Fibroblast of peridontal ligament (primary cell): Measurements from ENCODE around the gene GABBR2.
A peak's percentile ranks its signal among the peaks of the same experiment; 100 is the strongest.

Experiments
- DNase-seq: peaks from one replicate; pipeline ENCODE4 v3.0.0-alpha.2; 2010; ENCODE audit errors: extremely low read depth

GABBR2 gene

DNA sequence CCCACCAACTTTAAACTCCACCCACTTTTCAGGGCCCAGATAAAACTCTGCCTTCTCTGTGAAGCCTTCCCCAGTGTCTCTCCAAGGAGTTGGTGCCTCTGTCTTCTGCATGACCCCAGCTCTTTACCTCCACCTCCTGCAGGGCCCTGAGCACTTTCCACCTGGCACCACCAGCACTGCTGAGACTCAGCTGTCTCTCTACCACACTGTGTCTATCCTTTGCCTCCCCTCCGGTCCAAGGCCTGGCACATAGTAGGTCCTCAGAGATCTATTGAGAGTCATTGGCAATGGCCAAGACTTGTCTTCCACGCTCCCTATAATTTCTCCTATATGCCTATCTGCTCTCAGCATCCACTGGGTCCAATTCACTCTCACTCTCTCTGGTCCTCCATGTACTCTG, 12.9 kb upstream of the GABBR2 start:
- no peak for DNase-seq

DNA sequence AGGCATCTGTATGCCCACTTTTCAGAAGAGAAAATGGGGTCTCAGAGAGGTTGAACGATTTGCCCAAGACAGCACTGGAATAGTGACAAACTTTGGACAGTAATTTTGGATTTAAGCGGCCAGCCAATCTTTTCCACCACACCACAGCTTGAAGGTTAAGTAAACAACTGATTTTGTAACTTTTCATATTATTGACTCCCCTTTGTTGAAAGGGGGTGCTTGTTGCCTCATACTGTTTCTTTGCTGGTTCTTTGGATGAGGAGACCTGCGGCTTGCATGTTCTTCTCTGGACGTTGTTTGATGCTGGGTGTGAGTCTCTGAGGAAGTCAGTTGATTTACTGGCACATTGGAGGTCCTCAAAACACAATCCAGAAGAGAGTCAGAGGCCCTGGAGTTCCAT, 11.7 kb upstream of the GABBR2 start:
- no peak for DNase-seq

DNA sequence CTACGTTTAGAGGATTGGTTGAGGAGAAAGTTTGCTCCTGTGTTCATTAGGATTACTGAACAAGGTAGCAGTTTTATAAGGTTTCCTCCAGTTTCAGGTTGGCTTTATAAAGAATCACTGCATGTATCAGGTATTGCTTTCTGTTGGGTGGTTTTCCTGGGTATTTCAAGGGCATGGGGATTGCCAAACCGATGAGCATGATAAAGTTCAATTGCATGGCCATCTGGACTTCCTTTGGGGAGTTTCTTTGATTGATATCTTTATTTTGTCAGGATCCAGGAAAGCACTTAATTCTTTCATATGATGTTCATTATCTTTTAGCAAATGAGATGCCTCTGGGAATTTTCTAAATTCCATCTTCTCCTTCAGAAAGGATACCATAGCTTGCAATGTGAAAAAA, 10.3 kb upstream of the GABBR2 start:
- no peak for DNase-seq

DNA sequence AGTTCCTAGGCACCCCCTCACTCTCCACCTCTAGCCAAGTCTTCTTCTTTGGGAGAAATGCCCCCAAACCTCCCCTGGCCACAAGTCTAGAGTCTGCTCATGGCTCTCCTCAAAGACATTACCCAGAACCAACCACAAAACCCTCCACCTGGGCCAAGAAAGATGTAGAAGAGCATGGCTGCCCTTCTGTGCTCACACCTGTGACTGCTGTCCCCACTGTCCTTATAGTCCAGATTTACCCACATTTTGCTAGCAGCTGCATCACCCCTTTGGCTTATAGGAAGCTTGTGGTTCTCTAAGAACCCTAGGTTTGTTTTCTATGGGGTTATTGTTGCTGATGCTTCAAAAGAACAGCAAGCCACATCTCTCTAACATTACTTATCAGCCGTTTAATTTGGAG, 6.1 kb upstream of the GABBR2 start:
- no peak for DNase-seq

DNA sequence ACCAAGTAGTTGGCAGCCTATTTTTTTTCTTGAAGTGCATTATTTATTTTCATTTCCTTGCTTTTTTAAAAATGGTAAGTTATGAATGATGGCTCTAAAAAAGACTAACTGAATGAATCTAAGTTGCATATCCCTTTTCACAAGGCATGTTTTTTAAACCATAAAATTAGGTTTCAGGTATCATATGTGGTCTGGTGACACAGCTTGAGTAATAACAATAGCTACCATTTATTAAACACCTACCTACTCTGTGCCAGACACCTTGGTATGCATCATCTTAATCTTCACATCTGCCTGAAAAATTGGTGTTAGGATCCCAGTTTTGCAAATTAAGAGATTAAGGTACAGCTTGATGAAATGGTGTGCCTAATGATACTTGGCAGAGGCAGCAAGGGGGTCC, 4.3 kb upstream of the GABBR2 start:
- DNase-seq = no peak

DNA sequence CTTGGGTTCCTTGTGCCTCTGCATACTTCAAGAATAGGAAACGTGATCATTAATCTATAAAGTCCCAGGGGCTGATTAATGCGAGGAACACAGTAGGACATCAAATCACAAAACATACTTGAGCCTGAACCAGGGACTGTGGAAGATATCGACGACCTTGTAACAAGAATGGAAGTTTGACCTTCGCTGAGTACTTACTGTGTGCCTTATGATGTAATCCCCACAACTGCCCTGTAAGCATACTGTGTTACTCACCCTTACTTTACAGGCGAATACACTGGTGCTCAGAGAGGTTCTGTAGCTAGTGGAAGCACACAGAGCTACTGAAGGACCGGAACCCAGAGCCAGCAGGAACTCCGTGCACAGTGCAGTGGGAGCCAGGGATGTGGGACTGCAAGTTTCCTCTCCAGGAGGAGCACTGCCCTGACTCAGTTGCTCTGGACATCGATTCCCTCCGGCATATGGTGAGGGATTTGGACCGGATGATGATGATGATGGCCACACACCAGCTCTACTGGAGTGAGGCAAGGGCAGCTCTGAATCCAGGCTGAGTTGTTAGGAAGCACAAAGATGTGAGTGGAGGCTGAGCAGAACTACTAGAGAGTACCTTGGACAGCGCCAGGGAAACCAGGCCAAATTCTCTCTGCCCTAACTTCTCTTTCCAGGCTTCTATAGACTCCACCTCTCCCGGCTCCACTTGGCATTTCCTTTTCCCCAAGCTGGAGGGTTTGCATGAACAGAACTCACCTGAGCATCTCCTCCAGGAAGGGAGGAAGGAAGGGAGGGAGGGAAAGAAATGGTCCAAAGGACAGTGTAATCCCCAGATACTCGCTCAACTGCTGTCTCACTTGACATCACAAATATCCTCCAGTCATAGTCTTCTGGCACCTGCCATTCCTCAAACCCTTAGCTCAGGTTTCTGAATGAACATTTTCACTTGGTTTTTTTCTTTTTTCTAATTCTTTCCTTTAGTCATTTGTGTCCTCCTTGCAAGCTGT, 1.5 kb upstream of the GABBR2 start:
- DNase-seq = peak; percentile 56

DNA sequence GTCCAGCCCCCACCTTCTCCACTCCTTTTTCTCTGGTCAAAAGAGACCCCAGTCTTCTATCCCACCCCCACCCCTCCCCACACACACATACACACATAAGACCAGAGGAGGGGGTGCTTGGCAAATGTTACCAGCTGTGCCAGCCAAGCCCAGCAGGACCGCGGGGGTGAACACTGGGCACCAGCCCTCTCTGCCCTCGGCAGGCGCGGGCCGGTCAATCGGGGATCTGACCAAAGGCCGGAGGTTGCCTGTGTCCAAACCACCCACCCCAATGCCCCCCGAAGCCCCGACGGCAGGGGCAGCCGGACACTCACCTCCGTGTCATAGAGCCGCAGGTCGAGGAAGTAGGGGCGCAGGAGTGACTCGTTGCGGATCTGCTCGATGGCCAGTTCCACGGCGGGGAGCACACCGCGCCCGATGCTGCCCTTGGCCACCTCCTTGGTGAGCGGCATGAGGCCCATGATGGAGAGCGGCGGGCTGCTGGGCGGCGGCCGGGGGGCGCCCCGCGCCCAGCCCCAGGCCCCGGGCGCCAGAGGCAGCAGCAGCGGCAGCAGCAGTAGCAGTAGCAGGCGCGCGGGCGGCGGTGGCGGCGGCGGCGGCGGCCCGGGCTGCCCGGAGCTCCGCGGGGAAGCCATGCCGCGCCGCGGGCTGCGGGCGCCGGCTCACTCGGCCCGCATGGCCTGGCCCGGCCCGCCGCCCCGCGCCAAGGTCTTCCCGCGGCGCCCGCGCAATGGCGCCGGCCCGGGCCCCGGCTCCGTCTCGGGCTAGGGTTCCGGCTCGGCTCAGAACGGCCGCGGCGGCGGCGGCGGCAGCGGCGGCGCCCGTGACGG, 417 bp downstream of the GABBR2 start:
- no peak for DNase-seq

DNA sequence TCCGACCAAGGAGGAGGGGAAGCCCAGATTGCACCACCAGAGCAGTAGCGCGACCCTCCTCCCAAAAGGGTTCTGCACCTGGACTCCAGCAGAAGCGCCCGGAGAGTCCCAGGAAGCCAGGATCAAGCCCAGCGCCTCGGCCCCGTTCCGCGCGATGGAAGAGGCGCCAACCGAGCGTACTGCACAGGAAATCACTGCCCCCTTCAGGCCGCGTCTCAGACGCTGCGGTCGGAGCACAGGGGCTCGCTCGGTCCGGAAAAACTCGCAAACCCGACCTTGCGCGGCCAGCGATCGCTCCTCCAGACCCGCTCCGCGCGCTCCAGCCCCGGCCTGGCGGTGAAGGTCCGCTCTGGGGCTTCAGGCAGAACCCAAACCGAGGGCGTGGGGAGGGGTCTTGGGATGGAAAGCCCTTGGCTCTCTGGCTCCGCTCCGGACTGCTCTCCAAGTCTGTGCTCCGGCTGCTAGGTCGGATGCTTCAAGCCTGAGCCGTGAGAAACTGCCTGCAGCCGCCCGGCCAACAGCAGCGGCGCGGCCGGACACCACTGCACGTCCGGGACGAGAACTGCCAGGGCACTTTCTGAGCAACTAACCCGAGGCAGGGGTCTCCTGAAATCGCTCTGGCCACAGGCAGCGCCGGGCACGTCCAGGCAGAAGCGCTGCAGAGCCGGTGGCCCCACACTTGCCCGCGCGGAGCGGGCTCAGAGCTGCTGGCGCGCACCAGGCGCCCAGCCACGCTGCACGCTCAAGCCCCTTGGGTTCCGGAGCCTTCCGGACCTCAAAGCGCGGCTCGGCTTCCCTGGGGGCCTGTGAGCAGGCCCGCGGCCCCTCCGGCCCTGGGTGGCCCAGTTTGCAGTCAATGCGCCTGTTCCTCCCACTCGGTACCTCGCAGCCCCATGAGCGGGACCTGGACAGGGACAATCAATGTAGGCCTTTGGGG, 1.3 kb downstream of the GABBR2 start:
- DNase-seq = peak; percentile 34

DNA sequence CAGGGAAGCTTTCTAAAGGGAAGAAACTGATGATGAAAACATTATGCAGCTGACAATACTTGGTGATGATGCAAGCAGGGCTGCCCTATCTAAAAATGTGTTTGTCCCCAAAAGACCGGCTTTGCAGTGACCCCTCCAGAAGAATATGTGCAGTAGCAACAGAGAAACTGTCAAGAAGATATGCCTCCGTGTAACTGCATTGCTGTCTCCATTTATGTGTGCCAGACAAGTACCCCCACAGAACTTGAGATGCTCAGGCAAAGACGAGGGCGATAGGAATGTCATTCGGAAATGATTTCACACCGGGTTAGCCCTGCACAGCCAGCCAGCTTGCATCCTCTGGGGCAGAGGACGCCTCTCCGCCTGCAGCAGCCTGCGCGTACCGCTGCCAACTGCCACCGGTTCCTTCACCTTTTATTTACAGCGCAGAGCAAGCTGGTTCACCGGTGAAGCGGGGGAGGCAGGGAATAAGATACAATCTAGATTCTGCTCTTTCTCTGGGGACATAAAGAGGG, 2.0 kb downstream of the GABBR2 start:
- DNase-seq = no peak

DNA sequence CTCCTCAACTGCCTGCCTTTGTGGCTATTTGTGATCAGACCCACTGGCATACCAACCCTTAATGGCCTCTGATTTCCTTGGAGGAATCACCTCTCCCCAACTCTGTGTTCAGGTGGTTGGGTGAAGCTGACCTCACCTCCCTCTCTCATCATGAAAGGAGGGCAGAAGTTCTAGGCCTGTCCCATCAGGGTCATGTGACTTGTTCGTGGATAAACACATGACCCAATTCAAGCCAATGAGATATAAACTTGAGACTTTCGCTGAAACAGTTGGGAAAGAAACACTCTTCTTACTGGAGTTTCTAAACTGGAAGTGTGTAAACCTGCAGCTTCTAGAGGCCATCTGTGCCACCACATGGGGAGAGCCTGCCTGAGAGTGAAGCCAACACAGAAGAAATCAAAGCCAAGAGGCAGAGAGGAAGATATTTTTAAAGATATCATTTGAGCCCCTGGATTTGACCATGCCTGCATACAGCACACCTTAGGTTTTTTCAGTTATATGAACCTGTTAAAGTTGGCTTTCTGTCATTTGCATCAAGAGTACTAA, 5.8 kb downstream of the GABBR2 start:
- no peak for DNase-seq

DNA sequence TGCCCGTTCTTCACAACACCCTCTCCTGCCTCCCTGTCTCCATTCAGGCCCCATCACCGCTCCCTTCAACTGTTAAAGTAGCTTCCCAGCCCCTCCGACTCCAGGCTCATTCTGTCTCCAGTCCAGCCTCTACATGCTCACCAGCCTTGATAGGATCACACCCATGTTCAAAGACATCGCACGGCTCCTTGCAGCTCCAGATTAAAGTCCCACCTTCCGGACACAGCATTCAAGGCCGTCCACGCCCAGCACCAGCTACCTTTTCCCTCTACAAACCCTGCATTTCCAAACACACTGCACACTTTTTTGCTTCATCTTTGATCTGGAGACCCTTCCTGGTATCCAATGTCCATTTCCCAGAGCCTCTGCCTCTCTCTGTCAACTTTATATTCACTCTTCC, 6.4 kb downstream of the GABBR2 start:
- no peak for DNase-seq

DNA sequence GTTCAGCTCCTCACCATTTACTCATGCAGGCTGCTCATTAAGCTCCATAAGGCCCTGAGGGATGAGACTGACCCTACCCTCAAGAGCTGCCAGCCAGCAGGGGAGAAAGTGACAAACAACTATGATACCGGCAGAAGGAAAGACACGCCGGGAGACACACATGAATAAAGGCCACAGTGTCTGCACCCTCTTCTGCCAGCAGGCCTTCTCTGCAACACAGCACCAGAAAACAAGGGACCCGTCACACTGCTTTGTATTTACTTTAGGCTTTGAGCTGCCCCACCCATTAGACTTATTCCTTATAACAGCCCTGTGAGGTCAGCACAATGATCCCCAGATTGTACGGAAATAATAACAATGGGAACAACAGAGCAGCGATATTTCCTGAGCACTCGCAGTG, 7.2 kb downstream of the GABBR2 start:
- DNase-seq = no peak

DNA sequence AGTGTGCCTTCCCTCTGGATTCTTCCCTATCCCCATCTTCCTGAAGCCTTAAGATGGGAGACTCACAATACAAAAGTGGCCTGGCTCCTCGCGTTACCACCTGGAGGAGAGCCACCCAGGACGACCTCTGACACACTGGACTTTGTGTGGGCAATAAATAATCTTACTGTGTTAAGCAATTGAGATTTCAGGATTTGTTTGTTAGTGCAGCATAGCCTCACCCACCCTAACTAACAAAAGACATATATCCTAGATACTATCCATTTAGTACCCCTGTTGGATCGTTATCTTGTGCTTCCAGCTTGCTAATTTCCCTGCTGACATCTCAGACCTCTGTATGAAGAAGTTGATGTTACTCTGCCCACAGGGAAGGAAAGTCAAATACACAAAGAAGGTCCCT, 7.9 kb downstream of the GABBR2 start:
- DNase-seq = no peak

DNA sequence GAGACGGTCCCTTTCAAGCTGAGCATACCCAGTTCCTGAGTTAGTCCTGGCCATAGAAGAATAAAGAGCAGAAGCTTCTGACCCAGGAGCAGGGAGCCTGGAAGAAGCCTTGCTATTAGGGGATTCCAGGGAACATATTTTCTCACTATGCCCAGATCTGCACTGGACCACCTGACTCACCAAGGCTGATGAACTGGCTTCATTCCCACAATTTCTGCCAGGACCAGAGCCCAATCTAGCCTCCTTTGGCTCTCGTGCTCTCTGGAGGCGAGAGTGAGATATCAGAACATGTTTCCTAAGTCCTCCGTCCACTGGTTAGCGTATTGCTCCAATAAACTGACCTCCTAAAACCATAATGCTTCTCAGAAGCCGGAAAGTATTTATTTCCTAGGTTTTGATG, 9.9 kb downstream of the GABBR2 start:
- no peak for DNase-seq

DNA sequence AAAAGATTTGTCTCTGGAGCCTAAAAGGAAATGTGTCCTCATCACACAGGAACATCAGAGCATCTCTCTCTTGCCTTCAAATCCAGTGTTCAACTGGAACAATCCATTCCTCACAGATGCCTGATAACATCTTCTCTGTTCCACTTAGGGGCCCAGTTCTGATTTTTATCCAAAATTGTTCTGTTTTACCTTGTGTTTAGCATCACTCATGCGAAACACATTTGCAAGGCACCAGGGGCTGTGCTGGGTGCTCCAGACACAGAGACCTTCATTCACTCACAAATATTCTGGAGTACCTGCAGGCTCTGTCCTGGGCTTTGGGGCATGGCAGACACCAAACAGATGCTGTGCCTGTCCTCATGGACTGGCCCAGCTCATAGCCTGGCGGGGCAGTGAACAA, 13.8 kb downstream of the GABBR2 start:
- DNase-seq = no peak

DNA sequence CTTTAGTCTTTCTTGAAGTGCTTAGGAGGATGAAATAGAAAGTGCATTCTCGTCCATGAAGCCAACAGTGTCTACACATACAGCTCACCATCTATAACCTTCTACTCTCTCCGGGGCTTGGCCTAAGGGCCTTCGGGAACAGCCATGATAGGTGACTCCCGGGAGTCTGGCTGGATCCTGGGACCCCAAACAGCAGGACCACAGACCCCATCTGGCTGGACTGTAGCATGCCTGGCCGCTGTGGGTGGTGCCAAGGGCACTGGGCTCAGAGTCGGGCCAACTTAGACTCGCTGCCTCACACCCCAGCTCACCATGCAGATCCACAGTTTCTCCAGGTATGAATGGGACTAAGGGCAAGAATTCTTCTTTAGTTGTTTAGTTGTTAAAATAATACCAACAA, 16.3 kb downstream of the GABBR2 start:
- DNase-seq = no peak

DNA sequence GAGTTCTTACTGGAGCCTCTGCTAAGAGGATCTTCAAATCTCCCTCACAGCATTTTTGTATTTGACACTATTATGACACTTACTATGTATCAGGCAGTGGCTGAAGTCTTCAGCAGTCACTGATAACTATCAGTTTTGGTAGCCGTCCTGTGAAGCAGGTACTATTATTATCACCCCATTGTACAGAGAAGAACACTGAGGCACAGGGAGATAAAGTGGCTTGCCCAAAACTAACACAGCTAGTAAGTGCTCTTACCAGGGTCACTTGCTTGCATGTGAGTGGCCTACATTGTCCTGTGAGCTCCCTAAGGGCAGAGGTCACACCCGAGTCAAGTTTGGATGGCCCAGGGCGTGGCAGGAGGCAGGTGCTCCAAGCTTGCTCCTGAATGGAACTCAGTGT, 16.8 kb downstream of the GABBR2 start:
- DNase-seq = no peak

DNA sequence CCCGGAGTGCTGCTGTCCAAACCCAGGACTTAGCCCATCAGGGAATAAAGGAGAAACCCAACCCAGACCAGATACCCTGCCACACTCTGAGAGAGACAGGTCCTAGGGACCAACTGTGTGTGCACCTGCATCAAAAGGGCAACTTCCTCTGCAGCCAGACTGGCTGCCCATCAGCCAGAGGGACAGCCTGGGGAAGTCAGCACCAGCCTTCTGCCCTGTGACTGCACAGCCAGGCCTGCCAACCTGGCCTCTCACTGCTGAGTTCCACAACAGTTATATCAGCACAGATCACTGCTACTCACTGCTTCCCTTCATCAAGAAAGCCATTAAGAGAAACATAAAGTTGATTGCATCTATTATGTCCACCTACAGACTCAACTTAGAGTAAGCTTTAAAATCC, 18.0 kb downstream of the GABBR2 start:
- no peak for DNase-seq

DNA sequence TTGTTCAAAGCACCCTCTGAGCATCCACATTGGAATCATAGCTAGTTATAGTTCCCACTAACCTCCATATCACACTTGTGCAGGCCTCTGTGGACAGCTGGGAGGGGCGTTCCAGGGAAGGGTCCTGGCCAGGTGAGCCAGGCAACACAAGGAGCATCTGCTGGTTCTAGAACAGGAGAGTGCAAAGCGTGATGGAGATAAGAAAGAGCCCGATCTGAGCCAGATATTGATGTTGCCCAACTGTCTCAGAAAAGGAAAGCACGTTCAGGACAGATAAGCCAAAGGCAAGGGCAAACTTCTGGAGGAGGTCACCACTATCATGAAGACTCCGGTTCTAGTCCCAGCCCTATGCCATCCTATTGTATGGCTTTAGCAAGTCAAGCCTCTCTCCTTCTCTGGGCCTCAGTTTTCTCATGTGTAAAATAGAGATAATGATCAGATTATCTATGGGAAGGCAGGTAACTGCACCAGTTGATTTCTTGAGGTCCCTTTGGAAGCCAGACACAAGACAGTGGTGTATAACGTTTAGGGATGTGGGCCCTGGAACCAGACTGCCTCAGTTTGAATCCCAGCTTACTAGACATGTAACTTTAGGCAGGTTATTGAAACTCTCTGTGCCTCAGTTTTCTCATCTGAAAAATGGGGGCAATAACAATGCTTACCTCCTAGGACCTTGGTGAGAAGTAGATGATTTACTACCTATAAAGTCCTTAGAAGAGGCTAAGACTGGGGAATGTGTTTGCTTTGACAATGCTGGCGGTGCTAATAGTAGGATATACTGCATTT, 19.8 kb downstream of the GABBR2 start:
- no peak for DNase-seq

DNA sequence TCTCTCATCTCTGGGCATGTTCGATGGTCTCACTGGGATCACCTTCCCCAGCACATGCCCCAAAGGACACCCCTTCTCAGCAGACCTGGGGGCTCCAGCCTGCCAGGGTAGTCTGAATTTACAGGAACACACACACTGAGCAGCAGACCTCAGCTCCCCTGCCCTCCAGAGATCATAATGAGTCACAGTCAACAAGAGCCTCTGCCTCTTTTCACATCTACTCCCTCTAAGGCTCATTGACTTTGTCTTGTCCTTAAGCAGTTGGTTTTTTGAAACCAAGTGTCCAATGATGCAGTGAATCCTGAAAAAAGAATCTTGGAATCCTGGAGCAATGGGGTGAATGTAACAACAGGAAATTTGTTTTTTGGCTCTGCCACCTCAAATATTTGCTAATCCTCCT, 20.8 kb downstream of the GABBR2 start:
- DNase-seq = no peak
